Naive thymus-derived CD8-positive, alpha-beta T cell (primary cell): ENCODE measurements around the gene NEK6. TPM values are rescaled to one million over a fixed set of nuclear protein-coding genes. Genes with fewer than 3 reads are reported as not detected.

Source experiments
- ATAC-seq, 2 donors: fragments of 150-1000 bp; cut with Tn5 transposase in 1 of 2; sonication (Bioruptor Pico), chemical (Tn5 transposase) in 1 of 2; 1 replicate in 1 of 2; 2 replicates in 1 of 2; pipeline ENCODE4 v1.10.0; 2021; ENCODE audit warnings: mild to moderate bottlenecking in 2 of 2, moderate library complexity in 2 of 2
- POLR2A ChIA-PET: fragments of 350-600 bp; sonication (Branson Sonifier 250); formaldehyde crosslinking; loops from one replicate; lab custom pipeline; 2021; ENCODE audit warnings: antibody characterized with exemption; lab: Charles Lee
- DNase-seq, 10 donors: peaks; one replicate each; pipeline versions ENCODE4 v3.0.0 to v3.0.0-alpha.2; 2020 to 2022
- H3K27ac Mint-ChIP-seq, 10 donors: one replicate each; pipeline ENCODE4 v1.8.0; 2020 to 2022; ENCODE audit warnings: mild to moderate bottlenecking in 10 of 10, mixed read lengths in 10 of 10, moderate library complexity in 4 of 10, inconsistent platforms in 1 of 10
- H3K27me3 Mint-ChIP-seq, 5 donors: one replicate each; pipeline ENCODE4 v1.8.0; 2021 to 2022; ENCODE audit warnings: mixed read lengths in 5 of 5
- H3K36me3 Mint-ChIP-seq, 3 donors: one replicate each; pipeline ENCODE4 v1.8.0; 2020 to 2022; ENCODE audit warnings: mixed read lengths in 3 of 3, mild to moderate bottlenecking in 2 of 3, inconsistent platforms in 1 of 3
- H3K4me1 Mint-ChIP-seq, 4 donors: one replicate each; pipeline ENCODE4 v1.8.0; 2021 to 2022; ENCODE audit warnings: mixed read lengths in 4 of 4
- H3K4me3 Mint-ChIP-seq, 10 donors: one replicate each; pipeline ENCODE4 v1.8.0; 2020 to 2022; ENCODE audit warnings: mild to moderate bottlenecking in 10 of 10, mixed read lengths in 10 of 10, moderate library complexity in 6 of 10, inconsistent platforms in 1 of 10
- H3K9me3 Mint-ChIP-seq, 9 donors: one replicate each; pipeline ENCODE4 v1.8.0; 2020 to 2022; ENCODE audit warnings: mixed read lengths in 9 of 9, mild to moderate bottlenecking in 3 of 9, inconsistent platforms in 1 of 9, moderate library complexity in 1 of 9
- polyA plus RNA-seq, 3 donors: library from polyadenylated mRNA; unstranded; fragments of 300-500 nt; fragmentation: Illumina TruSeq; gene quantifications; one replicate each; pipeline ENCODE4 v1.2.3, GENCODE V29; 2021
- total RNA-seq, 8 experiments: library from RNA in 2 of 8; stranded (reverse) in 2 of 8; gene quantifications; one replicate each; pipeline ENCODE4 v1.2.3 and lab custom pipeline; 2021 to 2026

The NEK6 gene
- total and polyA plus RNA-seq, 5 experiments from 2014 or later, result 0.37 to 1.7 (median 1.0) TPM; not detected in 1

GRCh38 chr9:124399323-124399967, 141.7 kb downstream of the NEK6 start:
- H3K27me3 Mint-ChIP-seq, result no peaks in the 10 kb centered on the region
- DNase-seq (no peak), ATAC-seq (no peak)
- POLR2A ChIA-PET, result no interaction called here
- H3K4me1 Mint-ChIP-seq, result peaks cover 28 to 65% (median 41%) of the 10 kb centered on the region in 4 donors
- no peak overlapping the region for H3K4me3 Mint-ChIP-seq
- H3K36me3 Mint-ChIP-seq, result peaks cover 4 to 86% (median 10%) of the 10 kb centered on the region in 3 donors
- no peaks in the 10 kb centered on the region for H3K9me3 Mint-ChIP-seq
- H3K27ac Mint-ChIP-seq, result peak overlapping the region in 2 of 10 donors; percentile 18 to 75

GRCh38 chr9:124399968-124400940, 142.5 kb downstream of the NEK6 start:
- H3K27ac Mint-ChIP-seq, result peak overlapping the region in 1 of 10 donors; percentile 18

More at GRCh38 chr9:124399968-124400940, 142.5 kb downstream of the NEK6 start:
- Mint-ChIP-seq H3K4me3 (peak overlapping the region in 1 of 10 donors; percentile 22), H3K27me3 (no peaks in the 10 kb centered on the region), H3K4me1 (peaks cover 26 to 58% (median 37%) of the 10 kb centered on the region in 4 donors), H3K36me3 (peaks cover 4 to 84% (median 14%) of the 10 kb centered on the region in 3 donors), H3K9me3 (no peaks in the 10 kb centered on the region)
- DNase-seq (no peak), ATAC-seq (no peak)
- POLR2A ChIA-PET, result no interaction called here

Other genes starting within 250 kb of the NEK6 start
- gene LHX2, start 246.2 kb upstream of the NEK6 start, total RNA-seq, result not detected
- not detected for gene LHX2, start 246.2 kb upstream of the NEK6 start, polyA plus RNA-seq
- gene PSMB7, start 157.5 kb downstream of the NEK6 start, total RNA-seq, result 10 to 100 TPM; 63.6 to 65.6 TPM
- gene PSMB7, start 157.5 kb downstream of the NEK6 start, polyA plus RNA-seq, result 100 to 1,000 TPM; 173 to 187 (median 175) TPM
- gene ADGRD2, start 192.5 kb downstream of the NEK6 start, total RNA-seq, result not detected
- not detected for gene ADGRD2, start 192.5 kb downstream of the NEK6 start, polyA plus RNA-seq
- gene NR5A1, start 249.4 kb downstream of the NEK6 start, total RNA-seq, result not detected
- not detected for gene NR5A1, start 249.4 kb downstream of the NEK6 start, polyA plus RNA-seq